Adrenal gland (tissue), 12 donors: Measurements from ENCODE around the gene HOXB7. TPM values are rescaled to one million over a fixed set of nuclear protein-coding genes. Genes with fewer than 3 reads are reported as not detected.

Experiments
- DNase-seq, 7 donors: peaks; one replicate each; pipeline ENCODE4 v3.0.0-alpha.2; 2019 to 2020
- H3K27ac ChIP-seq, 5 donors: fragments of 200-600 bp; sonication (generic) in 4 of 5; 1 replicate in 3 of 5; 2 replicates in 2 of 5; pipeline versions ENCODE4 v1.5.1 to v1.8.0; 2016 to 2020; ENCODE audit warnings: mild to moderate bottlenecking in 1 of 5
- H3K27me3 ChIP-seq: fragments of 200-600 bp; 2 replicates; pipeline ENCODE4 v1.8.0; 2021
- H3K36me3 ChIP-seq, 2 donors: fragments of 200-600 bp; replicated peaks in 1 of 2; 1 replicate in 1 of 2; 2 replicates in 1 of 2; pipeline versions ENCODE4 v1.5.1 to v1.8.0; 2018 to 2022
- H3K4me1 ChIP-seq, 2 donors: fragments of 200-600 bp; replicated peaks in 1 of 2; 1 replicate in 1 of 2; 2 replicates in 1 of 2; pipeline versions ENCODE4 v1.5.1 to v1.8.0; 2018 to 2021
- H3K4me3 ChIP-seq, 4 donors: fragments of 200-600 bp; sonication (generic) in 3 of 4; one replicate each; pipeline ENCODE4 v1.5.1; 2016 to 2018
- H3K9me3 ChIP-seq, 3 donors: fragments of 200-600 bp; sonication (generic) in 1 of 3; replicated peaks in 1 of 3; 1 replicate in 2 of 3; 2 replicates in 1 of 3; pipeline versions ENCODE4 v1.5.1 to v1.8.0; 2016 to 2021
- POLR2A ChIP-seq, 2 donors: fragments of 450-650 bp; IDR thresholded peaks; one replicate each; pipeline ENCODE4 v1.6.1; 2017; ENCODE audit warnings: antibody characterized with exemption in 2 of 2, mild to moderate bottlenecking in 2 of 2, moderate library complexity in 1 of 2
- WGBS, 4 donors: extraction: QIAGEN DNeasy Blood & Tissue Kit in 2 of 4; methylation state at CpG; one replicate each; pipeline versions ENCODE4 v1.1.5 to v1.1.7; 2013 to 2017; 5-methylcytosine and 5-hydroxymethylcytosine counted together
- intact Hi-C, 2 donors: fragments of 100-400 bp; cut with DNase I; formaldehyde crosslinking; loops; one replicate each; pipeline versions ENCODE4 v1.14.1 to v1.15.0; 2022 to 2023
- polyA plus RNA-seq, 3 donors: library from polyadenylated mRNA; stranded (reverse); fragments of 200-250 nt in 2 of 3; fragments of 350-450 nt in 1 of 3; fragmentation: Illumina TruSeq in 1 of 3; extraction: RNeasy Lipid Tissue Mini Kit (QIAGEN cat#74804) in 1 of 3; gene quantifications; one replicate each; pipeline ENCODE4 v1.2.3, GENCODE V29; 2013 to 2014
- total RNA-seq, 9 donors: library from RNA; depleted of rRNA in 4 of 9; stranded (reverse); fragments of >200 nt in 4 of 9; fragments of 120-200 nt in 1 of 9; fragmentation: NEBNext Ultra II Directional in 1 of 9; extraction: Animal tissue kit (Norgen Biotek cat#: 25700) in 1 of 9; gene quantifications; one replicate each; pipeline versions ENCODE4 v1.1.0 to v1.2.4, GENCODE V29; 2013 to 2023
- TF ChIP-seq, protein P1 (sequence below), 6 experiments: fragments of 450-650 bp in 4 of 6; fragments of 200-600 bp in 2 of 6; sonication (generic) in 1 of 6; IDR thresholded peaks; 1 replicate in 5 of 6; 2 replicates in 1 of 6; pipeline versions ENCODE4 v1.5.1 to v1.8.0; 2016 to 2021; ENCODE audit warnings: antibody characterized with exemption in 6 of 6, mild to moderate bottlenecking in 2 of 6, moderate library complexity in 1 of 6
- donor health status: healthy with polysubstance abuse.
- donor health status: Bipolar disorder and iron deficiency.
- donor health status: DM: yes; HTN: yes; CAD: no.
- donor health status: DM: no; HTN: no; CAD: no.
- donor health status: DM: no; HTN: no; CAD: no.
- donor health status: DM: yes; HTN: yes; CAD: no.

Gene HOXB7
- total and polyA plus RNA-seq, 12 donors = 6.2 to 27.0 (median 13.5) TPM

DNA sequence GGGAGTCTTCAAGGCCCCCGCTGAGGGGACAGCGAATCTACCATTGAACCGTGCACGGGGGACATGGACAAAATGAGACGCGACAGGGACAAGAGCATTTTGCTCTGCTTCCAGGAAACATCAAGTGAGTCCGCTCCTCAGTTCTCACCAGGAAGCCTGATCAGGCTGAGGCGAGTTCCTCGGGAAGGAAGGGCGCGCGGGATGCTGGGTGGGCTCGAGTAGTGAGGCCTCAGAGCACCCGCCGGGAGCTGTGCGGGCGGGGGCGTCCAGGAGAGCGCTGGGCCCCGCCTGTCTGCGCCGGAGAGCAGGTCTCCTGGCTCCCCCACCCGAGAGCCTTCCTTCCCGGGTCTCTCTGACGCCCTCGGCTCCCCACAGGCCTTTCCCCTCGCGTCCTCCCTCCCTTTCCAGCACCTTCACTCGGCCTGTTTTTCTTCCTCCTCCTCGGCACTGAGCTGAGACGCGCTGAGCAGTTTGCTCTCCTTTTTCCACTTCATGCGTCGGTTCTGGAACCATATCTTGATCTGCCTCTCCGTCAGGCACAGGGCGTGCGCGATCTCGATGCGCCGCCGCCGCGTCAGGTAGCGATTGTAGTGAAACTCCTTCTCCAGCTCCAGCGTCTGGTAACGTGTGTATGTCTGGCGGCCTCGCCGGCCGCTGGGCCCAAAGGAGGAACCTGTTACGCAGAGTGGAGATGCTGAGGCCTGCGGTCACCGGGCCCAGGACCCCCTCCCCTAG, 14.7 kb downstream of the HOXB7 start:
- intact Hi-C loops = loop anchor here (5.0 to 10.0 kb wide), 2 partner anchors 251 to 259 kb away; no protein-coding TSS in a partner anchor
- peak overlapping the region in 2 of 5 donors; percentile 84 to 87 for H3K27ac ChIP-seq
- H3K4me1 ChIP-seq = peaks cover 0 to 33% of the 10 kb centered on the region in 2 donors
- no peaks in the 10 kb centered on the region for H3K9me3 ChIP-seq
- DNase-seq = peak in 1 of 7 donors; percentile 66
- no peaks in the 10 kb centered on the region for H3K27me3 ChIP-seq
- WGBS, 4 donors = 55 to 76% (median 66%) methylated on average over 36 to 54 of the region's 54 CpGs
- H3K36me3 ChIP-seq = peaks cover 0 to 13% of the 10 kb centered on the region in 2 donors
- peak overlapping the region in 1 of 4 donors; percentile 72 for H3K4me3 ChIP-seq
- peak in 1 of 2 donors; percentile 3 for TF ChIP-seq POLR2A (IDR thresholded peaks at IDR 0.05)
- TF ChIP-seq, protein P1, sequence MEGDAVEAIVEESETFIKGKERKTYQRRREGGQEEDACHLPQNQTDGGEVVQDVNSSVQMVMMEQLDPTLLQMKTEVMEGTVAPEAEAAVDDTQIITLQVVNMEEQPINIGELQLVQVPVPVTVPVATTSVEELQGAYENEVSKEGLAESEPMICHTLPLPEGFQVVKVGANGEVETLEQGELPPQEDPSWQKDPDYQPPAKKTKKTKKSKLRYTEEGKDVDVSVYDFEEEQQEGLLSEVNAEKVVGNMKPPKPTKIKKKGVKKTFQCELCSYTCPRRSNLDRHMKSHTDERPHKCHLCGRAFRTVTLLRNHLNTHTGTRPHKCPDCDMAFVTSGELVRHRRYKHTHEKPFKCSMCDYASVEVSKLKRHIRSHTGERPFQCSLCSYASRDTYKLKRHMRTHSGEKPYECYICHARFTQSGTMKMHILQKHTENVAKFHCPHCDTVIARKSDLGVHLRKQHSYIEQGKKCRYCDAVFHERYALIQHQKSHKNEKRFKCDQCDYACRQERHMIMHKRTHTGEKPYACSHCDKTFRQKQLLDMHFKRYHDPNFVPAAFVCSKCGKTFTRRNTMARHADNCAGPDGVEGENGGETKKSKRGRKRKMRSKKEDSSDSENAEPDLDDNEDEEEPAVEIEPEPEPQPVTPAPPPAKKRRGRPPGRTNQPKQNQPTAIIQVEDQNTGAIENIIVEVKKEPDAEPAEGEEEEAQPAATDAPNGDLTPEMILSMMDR (IDR thresholded peaks at IDR 0.05) = no peak

DNA sequence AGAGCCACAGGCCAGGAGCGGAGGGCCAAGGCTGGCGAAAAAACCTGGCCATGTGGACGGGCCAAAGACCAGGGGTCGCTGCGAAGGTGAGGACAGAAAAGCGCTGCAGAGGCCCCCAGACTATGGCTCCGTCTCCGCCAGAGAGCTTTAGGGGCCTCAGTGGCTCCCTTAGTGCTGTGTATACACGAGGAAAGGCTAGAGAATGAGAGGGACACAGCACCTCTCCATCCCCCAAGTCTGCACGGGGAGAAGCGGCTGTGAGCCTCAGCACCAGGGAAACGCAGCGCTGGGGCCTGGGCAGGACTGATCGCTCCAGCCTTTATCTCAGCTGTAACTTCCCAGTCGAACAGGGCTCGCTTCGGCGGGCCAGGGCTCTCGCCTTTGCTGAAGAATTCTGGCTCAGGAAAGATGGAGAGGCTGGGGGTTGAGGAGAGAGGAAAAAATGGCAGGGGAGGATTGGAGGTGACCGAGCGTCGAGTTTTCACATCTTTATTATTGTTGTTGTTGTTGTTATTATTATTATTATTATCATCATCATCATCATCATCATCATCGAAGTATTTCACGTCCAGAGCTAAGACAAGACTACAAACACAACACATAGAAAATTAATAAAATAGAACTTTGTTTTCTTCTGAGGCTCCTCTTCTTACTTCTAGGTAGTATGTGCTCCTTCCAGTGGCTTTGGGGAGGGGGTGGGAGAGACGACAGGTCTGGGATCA, 15.4 kb downstream of the HOXB7 start:
- peak overlapping the region in 1 of 5 donors; percentile 84 for H3K27ac ChIP-seq
- peaks cover 0 to 13% of the 10 kb centered on the region in 2 donors for H3K36me3 ChIP-seq
- TF ChIP-seq, protein P1 (IDR thresholded peaks at IDR 0.05) = no peak
- TF ChIP-seq POLR2A (IDR thresholded peaks at IDR 0.05) = no peak
- no peak overlapping the region for H3K4me3 ChIP-seq
- H3K4me1 ChIP-seq = peaks cover 0 to 33% of the 10 kb centered on the region in 2 donors
- intact Hi-C loops = loop anchor here (5.0 to 10.0 kb wide), 2 partner anchors 251 to 258 kb away; no protein-coding TSS in a partner anchor
- H3K27me3 ChIP-seq = no peaks in the 10 kb centered on the region
- H3K9me3 ChIP-seq = no peaks in the 10 kb centered on the region
- 81 to 86% (median 82%) methylated on average over 24 to 25 of the region's 25 CpGs for WGBS, 4 donors
- no peak for DNase-seq

DNA sequence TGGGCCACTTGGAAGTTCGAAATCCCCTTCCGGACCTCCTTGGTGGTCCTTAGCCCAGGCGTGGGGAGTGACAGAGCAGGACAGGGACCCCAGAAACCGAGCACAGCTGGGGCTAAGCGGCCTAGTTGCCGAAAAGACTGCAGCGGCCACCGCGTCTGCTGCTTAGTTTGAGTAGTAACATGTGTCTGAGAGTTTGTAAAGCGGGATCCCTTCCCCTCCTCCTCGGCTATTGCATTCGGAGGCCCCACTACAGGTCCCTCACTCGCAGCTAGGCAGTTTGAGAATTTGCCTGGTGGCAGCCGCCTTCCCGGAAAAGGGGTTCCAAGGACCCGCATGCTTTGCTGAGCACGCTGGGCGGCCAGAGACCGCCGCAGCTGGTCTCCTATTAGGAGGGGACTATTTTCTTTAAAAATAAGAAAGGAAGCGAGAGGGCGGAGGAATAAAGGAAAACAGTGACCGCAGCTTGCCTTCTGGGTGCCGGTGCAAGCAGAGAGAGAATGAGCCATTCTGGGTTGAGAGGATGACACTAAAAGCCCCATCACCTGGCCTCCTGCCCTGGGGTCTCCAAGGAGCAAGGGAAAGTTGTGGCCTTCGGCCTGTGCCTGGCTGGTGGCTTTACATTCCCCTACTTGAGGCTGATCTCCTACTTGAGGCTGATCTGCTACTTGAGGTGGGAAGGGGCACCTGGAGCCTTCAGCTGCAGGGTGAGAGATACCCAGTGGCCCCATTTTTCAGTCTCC, 16.1 kb downstream of the HOXB7 start:
- no peak for TF ChIP-seq POLR2A (IDR thresholded peaks at IDR 0.05)
- TF ChIP-seq, protein P1 (IDR thresholded peaks at IDR 0.05) = no peak
- Histone ChIP-seq H3K27me3 (no peaks in the 10 kb centered on the region), H3K4me3 (no peak overlapping the region), H3K27ac (peak overlapping the region in 1 of 5 donors; percentile 66), H3K9me3 (no peaks in the 10 kb centered on the region), H3K36me3 (peaks cover 0 to 13% of the 10 kb centered on the region in 2 donors), H3K4me1 (peaks cover 0 to 33% of the 10 kb centered on the region in 2 donors)
- no peak for DNase-seq
- intact Hi-C loops = loop anchor here (5.0 to 10.0 kb wide), 2 partner anchors 250 to 257 kb away; no protein-coding TSS in a partner anchor
- 68 to 87% (median 81%) methylated on average over 23 to 25 of the region's 25 CpGs for WGBS, 4 donors
